Testis (tissue), 2 donors: Measurements from ENCODE around the gene TEP1.
"Not testable (repeated sequence)": the region's sequence is repeated elsewhere in the genome, so short reads cannot be mapped to it uniquely, and the experiment has no call there.

Experiments
- POLR2A ChIP-seq: fragments of 450-650 bp; IDR thresholded peaks from one replicate; pipeline ENCODE4 v1.6.1; 2017; ENCODE audit warnings: antibody characterized with exemption, mild to moderate bottlenecking, moderate library complexity
- TF ChIP-seq, protein P1 (sequence below), 3 experiments: fragments of 450-650 bp in 2 of 3; fragments of 200-600 bp in 1 of 3; sonication (generic) in 1 of 3; IDR thresholded peaks; one replicate each; pipeline ENCODE4 v1.5.1; 2016 to 2019; ENCODE audit warnings: antibody characterized with exemption in 3 of 3, mild to moderate bottlenecking in 2 of 3, moderate library complexity in 1 of 3

DNA sequence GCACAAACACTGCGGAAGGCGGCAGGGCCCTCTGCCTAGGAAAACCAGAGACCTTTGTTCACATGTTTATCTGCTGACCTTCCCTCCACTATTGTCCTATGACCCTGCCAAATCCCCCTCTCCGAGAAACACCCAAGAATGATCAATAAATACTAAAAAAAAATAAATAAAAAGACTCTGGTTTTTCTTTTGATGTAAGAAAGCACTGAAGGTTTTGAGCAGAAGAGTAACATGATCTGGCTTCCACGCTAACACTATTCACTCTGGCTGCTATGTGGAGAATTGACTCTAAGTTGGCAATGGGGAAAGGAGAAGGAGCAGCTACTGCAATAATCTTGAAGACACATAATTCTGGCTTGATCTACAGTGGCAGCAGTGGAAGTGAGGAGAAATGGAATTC, 30.3 kb upstream of the TEP1 start:
- TF ChIP-seq, protein P1, sequence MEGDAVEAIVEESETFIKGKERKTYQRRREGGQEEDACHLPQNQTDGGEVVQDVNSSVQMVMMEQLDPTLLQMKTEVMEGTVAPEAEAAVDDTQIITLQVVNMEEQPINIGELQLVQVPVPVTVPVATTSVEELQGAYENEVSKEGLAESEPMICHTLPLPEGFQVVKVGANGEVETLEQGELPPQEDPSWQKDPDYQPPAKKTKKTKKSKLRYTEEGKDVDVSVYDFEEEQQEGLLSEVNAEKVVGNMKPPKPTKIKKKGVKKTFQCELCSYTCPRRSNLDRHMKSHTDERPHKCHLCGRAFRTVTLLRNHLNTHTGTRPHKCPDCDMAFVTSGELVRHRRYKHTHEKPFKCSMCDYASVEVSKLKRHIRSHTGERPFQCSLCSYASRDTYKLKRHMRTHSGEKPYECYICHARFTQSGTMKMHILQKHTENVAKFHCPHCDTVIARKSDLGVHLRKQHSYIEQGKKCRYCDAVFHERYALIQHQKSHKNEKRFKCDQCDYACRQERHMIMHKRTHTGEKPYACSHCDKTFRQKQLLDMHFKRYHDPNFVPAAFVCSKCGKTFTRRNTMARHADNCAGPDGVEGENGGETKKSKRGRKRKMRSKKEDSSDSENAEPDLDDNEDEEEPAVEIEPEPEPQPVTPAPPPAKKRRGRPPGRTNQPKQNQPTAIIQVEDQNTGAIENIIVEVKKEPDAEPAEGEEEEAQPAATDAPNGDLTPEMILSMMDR (IDR thresholded peaks at IDR 0.05) = not testable (repeated sequence)
- not testable (repeated sequence) for TF ChIP-seq POLR2A
